GM18507 (cell line): ENCODE results near the gene ASCC2.
A peak's percentile ranks its signal among the peaks of the same experiment; 100 is the strongest.
"Not testable (repeated sequence)": the region's sequence is repeated elsewhere in the genome, so short reads cannot be mapped to it uniquely, and the experiment has no call there.

Experiments used
- DNase-seq: peaks from one replicate; pipeline ENCODE4 v3.0.0; 2011; ENCODE audit warnings: low read depth; ENCODE audit not compliant: insufficient read length; ENCODE audit errors: extremely low spot score
- FAIRE-seq: peaks from 2 replicates; lab custom pipeline; 2011; peaks lifted over from hg19 to GRCh38; lab: Jason Lieb, UNC

ASCC2 gene

DNA sequence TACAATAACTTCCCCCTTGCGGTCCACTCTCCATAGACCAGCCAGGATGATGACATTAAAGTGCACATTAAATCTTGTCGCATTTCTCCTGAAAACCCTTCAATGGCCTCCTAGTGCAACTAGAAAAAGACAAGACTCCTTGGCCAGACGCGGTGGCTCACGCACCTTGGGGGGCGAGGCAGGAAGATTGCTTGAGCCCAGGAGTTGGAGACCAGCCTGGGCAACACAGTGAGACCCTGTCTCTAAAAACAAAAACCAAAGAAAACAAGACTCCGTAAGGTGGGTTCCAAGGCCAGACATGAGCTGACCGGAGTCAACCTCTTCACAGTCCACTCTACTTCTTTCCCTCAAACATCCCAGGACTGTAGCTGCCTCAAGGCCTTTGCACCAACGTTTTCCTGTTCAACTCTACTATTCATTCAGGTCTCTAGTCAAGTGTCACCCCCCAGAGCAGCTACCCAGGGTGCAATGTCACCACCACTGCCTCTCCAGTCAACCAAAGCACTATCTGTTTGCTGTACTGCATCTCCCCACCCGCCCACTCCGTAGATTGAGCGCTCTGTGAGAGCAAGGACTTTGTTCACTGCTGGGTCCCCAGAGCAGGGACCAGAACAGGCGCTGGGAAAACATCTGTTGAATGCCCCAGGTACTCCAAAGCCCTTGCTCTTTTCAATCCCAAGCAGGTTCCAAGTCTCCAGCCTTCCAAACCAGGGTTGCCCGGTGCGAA is 72.0 kb downstream of the ASCC2 start:
- FAIRE-seq (no peak), DNase-seq (no peak)

DNA sequence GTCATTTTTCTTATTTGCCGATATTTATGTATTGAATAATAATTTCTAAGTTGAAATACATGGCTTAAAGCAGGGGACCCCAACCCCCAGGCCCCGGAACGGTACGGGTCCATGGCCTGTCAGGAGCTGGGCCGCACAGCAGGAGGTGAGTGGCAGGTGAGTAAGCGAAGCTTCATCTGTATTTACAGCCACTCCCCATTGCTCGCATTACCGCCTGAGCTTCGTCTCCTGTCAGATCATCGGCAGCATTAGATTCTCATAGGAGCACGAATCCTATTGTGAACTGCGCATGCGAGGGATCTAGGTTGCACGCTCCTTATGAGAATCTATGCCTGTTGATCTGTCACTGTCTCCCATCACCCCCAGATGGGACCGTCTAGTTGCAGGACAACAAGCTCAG is 75.8 kb downstream of the ASCC2 start:
- no peak for DNase-seq
- no peak for FAIRE-seq

DNA sequence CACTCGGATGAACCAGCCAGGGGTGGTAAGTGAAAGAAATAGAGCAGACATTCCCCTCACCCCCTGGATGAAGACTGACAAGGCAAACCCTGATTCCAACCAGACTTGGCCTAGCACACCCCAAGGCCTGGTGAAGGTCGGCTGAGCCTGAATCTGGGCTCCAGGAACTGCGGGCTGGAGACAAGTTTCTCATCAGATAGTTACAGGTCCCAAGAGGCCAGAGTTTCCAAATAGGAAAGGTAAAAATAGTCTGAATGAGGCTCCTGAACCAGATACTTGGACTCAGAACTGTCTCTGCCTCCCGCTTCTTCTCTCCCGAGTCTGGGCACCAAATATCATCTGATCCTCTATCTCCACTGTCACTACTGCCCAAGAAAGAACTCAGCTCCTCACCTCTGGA is 79.1 kb downstream of the ASCC2 start:
- FAIRE-seq, result no peak
- DNase-seq, result no peak

DNA sequence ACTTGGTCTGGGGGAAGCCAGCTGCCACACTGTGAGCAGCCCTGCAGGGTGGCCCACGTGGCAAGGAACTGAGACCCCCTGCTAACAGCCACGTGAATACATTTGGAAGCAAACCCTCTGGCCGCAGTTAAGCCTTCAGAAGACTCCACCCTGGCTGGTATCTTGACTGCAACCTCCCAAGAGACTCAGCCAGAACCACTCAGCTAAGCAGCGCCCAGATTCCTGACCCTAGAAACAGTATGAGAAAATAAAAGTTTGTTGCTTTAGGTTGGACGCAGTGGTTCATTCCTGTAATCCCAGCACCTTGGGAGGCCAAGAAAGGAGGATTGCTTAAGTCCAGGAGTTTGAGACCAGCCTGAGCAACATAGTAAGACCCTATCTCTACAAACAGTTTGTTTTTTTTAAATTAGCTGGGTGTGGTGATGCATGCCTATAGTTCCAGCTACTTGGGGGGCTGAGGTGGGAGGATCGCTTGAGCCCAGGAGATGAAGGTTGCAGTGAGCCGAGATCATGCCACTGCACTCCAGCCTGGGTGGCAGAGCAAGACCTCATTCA is 79.9 kb downstream of the ASCC2 start:
- no peak for FAIRE-seq
- DNase-seq, result no peak

DNA sequence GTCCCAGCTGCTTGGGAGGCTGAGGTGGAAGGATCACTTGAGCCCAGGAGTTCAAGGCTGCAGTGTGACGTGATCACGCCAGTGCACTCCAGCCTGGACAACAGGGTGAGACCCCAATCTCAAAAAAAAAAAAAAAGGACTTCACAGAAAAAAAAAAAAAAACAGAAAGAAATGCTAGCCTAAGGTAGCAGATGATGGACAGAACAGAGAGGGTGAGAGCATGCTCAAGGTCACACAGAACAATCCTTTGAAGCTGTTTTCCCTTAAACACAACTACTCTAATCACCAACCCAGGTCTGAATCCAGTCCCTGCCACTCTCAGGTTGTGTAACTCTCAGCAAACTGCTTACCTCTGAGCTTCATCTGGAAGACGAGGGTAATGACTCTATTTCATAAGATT is 81.0 kb downstream of the ASCC2 start:
- no peak for FAIRE-seq
- no peak for DNase-seq

DNA sequence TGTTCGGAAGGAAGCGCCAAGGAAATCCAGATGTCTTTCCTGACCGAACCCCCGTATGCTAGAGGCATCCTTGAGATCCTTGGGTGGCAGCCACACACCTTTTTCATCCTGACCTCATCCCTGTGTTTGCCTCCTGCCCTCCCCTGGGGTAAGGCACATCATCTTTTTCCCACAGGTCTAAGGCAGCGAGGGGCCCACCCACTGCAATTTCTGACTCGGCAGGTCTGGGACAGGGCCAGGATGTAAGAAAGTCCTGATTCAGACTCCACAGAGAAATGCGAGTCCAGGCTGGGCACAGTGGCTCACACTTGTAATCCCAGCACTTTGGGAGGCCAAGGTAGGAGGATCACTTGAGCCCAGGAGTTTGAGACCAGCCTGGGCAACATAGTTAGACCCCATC is 81.7 kb downstream of the ASCC2 start:
- DNase-seq (no peak), FAIRE-seq (no peak)

DNA sequence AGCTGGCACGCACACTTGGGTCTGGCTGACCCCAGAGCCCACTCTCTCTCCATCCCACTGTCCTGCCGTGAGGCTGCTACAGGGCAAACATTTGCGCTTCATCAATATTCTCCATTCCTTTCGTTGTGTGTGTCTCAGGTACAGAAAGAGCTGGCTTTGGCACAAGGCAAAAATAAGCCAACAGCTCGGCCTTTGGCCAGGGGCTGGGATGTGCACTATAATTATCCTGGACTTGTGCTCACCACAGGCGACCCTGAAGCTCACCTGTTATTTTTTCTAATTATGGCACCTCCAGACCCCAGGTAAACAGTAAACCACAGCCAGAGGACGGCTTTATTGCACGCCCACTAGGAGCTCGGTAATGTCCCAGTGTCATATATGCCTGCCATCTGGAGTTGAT is 82.2 kb downstream of the ASCC2 start:
- FAIRE-seq, result no peak
- no peak for DNase-seq

DNA sequence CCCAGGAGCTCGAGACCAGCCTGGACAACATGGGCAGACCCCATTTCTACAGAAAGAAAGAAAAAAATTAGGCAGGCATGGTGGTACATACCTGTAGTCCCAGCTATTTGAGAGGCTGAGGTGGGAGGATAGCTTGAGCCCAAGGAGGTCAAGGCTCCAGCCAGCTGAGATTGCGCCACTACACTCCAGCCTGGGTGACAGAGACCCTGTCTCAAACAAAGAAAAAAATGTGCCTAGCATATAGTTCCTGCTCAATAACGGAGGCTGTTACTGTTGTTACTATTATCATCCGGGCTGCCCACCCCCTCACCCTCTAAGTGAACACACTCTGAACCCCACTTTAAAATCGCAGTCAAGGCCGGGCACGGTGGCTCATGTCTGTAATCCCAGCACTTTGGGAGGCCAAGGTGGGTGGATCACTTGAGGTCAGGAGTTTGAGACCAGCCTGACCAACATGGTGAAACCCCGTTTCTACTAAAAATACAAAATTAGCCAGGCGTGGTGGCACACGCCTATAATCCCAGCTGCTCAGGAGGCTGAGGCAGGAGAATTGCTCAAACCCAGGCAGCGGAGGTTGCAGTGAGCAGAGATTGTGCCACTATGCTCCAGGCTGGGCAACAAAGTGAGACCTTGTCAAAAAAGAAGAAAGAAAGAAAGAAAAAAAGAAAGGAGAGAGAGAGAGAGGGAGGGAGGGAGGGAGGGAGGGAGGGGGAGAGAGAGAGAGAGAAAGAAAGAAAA is 83.2 kb downstream of the ASCC2 start:
- DNase-seq, FAIRE-seq: not testable (repeated sequence)

DNA sequence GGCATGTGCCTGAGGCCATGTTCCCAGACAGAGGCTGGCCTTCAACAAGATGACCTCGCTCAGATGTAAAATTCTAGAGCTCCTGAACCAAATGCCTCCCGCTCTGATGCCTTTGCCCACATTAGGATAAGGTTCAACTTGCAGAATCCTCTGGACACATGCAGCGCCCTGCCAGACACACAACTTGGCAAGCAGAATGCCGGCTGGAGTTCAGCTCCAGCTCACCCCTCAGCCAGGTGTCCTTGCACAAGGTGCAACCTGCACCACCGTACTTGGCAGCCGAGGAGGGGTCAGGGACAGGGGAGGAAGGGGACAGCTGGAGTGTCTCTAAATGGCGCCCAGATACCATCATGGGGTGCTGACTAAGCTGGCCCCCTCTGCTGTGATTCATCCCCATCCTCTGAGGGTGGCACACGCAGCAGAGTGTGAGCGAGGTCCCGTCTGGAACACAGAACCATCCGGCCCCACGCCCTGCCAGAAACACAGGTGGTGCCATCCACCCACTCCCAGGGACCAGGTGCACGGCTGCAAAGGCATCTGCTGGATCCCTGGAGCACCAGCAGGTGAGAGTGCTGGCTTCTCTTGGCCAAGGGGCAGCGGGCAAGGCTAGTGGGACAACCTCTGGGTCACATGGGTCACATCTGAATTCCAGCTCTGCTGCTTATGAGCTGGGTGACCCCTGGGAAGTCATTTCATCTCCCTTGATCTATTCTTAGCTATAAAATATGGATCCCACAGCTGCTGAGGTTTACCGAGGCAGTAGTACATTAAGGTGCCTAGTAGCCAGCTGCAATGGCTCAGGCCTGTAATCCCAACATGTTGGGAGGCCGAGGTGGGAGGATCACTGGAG is 84.0 kb downstream of the ASCC2 start:
- no peak for DNase-seq
- no peak for FAIRE-seq

DNA sequence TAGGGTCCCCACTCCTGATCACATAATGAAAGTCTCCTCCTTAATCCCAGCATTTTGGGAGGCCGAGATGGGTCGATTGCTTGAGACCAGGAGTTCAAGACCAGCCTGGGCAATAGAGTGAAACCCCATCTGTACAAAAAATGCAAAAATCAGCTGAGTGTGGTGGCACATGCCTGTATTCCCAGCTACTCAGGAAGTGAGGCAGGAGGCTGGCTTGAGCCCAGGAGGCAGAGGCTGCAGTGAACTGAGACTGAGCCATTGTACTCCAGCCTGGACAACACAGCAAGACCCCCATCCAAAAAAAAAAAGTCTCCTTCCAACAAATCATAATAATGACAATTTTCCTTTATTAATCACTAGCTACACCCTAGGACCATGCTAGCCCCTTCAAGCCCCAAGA is 86.4 kb downstream of the ASCC2 start:
- no peak for FAIRE-seq
- DNase-seq, result no peak

DNA sequence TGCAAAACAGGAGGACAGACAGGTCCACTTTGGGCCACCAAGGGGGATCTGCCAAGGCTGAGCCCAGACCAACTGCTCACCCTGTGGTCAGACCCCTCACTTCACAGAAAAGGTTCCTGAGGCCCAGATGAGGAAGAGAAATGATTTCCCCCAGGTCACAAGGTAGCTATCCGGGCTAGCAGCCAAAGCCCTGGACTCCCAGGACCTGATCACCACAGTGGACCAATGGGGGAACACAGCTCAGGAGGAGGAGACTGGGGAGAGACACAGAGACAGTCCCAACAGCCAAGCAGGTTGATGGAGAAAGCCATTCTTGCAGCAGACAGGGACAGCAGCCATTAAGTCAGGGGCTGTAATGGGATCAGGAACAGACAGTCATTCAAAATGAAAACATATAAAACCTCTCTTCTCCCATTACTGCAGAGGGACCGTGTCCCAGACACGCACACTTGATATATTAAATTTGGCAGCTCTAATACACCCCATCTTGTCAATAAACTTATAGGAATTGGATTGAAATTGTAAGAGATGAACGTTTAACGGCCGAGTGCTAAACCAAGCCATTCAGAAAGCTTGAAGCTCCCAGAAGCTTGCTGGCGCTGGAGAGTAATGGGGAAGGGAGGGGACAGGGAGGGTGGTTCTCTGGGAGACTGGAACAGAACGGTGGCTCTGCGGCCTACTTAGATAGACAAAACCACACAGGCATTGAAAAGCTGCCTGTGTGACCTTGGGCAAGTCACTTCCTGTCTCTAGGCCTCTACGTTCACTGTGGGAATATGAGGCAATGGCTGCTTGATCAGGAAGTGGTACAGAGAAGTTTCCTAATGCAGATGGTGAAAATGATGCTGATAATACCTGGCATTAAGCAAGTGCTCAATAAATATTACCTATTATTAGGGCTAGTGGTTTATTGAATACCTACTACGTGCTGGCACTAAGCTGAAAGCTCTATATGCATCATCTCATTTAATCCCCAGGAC is 87.2 kb downstream of the ASCC2 start:
- DNase-seq, result no peak
- FAIRE-seq, result peak; percentile 38

DNA sequence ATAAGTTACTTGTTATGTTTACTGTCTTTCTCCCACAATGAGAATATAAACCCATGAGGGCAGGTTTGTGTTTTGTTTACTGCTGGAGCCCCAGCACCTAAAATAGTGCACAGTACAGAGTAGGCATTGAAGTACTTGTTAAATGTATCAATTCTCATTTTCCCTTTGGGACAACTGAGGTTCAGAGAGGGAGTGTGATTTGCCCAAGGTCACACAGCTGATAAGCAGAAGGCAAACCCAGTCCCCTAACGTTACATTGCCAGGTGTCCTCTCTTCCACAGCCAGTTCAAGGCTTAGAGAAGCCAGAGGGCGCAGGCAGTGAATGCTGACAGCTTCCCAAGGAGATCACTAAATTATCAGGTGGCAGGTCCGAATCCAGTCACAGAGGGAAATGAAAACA is 88.0 kb downstream of the ASCC2 start:
- FAIRE-seq (no peak), DNase-seq (no peak)

DNA sequence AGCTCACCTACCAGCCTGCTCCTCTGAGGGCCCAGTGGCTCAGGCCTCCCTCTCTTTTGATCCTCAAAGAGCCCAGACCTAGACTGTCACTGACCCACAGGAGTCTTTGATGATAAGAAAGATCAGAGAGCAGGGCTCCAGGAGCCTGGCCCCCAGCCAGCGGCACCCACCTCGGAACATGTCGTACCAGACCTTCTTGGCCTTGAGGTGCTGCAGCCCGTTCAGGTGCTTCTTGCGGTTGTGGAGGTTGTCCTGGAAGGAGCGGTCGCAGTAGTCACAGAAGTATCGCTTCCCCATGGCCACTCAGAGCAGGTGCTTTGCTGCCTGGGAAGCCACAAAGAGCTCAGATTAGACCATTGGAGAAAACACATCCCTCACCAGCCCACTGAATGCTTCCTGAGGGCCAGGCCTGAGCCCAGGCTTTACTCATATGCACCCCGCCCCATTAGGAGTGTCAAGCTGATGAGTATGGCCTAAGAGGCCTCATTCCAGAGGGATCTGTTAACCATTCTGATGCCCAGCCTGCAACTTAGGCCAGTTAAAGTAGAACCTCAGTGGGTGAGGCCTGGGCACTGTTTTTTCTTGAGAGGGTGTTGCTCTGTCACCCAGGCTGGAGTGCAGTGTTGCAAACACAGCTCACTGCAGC is 89.7 kb downstream of the ASCC2 start:
- FAIRE-seq (no peak), DNase-seq (no peak)

DNA sequence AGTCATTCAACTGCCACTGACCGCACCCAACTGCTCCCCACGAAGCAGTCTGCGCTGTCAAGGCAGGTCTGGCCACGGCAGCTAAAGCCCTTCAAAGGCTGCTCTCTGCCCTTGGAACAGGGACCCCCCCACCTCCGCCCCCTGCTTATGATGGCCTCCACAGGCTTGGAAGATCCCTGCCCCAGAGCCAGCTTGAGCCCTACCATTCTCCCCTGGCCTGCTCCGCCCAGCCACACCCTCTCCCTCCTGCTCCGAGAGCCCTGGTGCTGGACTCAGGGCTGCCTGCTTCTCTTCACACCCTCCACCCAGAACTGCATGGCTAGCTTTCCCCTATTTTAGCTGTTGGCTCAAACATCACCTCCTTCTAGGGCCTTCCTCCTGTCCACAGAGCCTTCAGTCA is 90.2 kb downstream of the ASCC2 start:
- no peak for FAIRE-seq

DNA sequence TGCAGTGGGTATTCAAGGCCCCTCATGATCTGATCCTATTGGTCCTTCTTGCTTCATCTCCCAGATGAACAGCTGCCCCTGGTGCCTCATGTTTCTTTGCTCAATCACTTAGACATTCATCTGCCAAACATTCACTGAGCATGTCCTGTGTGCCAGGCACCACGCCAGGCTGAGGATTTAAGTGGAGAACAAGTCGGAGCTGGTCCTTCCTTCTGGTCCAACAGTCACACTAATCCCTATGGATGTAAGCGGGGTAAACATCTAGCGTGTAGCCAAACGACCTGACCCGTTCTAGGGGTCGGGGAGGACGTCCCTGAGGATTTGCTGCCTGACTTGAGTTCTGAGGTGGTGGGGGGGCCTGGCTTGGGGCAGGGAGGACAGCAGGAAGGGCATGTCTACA is 93.2 kb downstream of the ASCC2 start:
- no peak for DNase-seq
- no peak for FAIRE-seq

More for the DNA sequence above, 90.2 kb downstream of the ASCC2 start:
- DNase-seq, result no peak

DNA sequence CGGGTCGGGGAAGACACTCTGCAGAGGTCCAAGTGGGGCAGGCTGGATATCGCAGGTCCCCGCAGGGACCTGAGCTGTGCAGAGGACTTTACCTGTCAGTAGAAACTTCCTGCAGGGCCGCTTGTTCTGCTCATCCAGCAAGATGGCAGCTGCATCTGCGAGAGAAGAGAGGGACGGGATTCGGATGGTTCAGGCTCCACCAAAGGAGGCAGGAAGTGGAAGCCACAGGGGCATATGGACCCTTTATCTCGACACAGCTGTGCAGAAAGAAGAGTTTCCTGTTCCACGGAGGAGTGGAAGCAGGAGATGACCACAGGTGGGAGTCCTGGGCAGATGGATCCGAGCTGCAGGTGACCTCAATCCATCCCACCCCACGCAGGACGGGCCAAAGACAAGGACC is 95.7 kb downstream of the ASCC2 start:
- no peak for FAIRE-seq
- DNase-seq, result no peak

DNA sequence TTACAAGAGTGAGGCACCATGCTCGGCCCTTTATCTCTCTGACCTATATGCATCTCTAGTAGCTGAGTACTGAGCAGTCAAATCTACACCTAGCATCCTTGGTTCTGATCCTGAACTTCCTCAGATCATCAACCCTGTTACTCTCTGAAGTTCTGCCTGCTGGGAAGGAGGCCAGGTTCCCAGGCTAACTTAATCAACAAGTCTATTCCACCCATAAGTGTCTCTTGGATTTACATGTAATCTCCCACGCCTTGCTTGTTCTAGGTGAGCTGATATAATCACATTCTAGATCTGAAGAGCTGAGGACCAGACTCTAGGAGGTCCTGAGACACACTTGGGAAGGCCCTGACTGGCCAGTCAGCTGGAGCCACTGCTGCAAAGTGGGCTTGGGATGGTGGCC is 96.1 kb downstream of the ASCC2 start:
- no peak for FAIRE-seq
- DNase-seq, result no peak

DNA sequence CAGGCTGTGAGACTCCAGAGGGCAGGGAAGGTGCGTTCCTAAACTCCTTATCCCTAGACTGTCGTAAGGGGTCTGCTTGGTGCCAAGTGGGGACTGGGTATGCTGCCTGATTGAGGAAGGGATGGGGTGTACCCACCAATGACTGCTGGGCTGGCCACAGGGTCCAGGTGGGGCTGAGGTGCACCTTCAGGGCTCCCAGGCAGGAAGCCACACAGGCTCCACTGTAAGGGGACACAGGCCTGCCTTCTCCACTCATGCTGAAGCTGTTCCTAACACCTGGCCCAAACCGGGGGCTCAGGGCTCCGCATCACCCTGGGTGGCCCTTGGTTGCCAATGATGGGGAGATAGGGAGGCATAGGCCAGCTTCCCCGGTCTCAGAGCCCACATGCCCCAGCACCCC is 97.9 kb downstream of the ASCC2 start:
- DNase-seq, result no peak
- FAIRE-seq, result no peak
